Chondrocyte (in vitro differentiated cells): ENCODE measurements around the gene CKMT2. TPM values are rescaled to one million over a fixed set of nuclear protein-coding genes. Genes with fewer than 3 reads are reported as not detected.

Experiments used
- DNase-seq: peaks from one replicate; pipeline ENCODE4 v3.0.0; 2021; ENCODE audit warnings: mixed read lengths, low spot score
- H3K27ac Mint-ChIP-seq: one replicate; pipeline ENCODE4 v1.8.0; 2021; ENCODE audit warnings: mild to moderate bottlenecking, moderate library complexity, mixed read lengths; ENCODE audit not compliant: unreplicated experiment
- H3K27me3 Mint-ChIP-seq: 2 replicates; pipeline ENCODE4 v1.8.0; 2021; ENCODE audit warnings: low read depth, mixed read lengths
- H3K36me3 Mint-ChIP-seq: 2 replicates; pipeline ENCODE4 v1.8.0; 2021; ENCODE audit warnings: low read depth, mixed read lengths
- H3K4me1 Mint-ChIP-seq: 2 replicates; pipeline ENCODE4 v1.8.0; 2021; ENCODE audit warnings: low read depth, mild to moderate bottlenecking, mixed read lengths
- H3K4me3 Mint-ChIP-seq: one replicate; pipeline ENCODE4 v1.8.0; 2021; ENCODE audit warnings: mild to moderate bottlenecking, moderate library complexity, mixed read lengths; ENCODE audit not compliant: unreplicated experiment
- H3K9me3 Mint-ChIP-seq: 2 replicates; pipeline ENCODE4 v1.8.0; 2021; ENCODE audit warnings: low read depth, mixed read lengths
- total RNA-seq: library from RNA; stranded (reverse); gene quantifications from 3 replicates; pipeline ENCODE4 v1.2.1, GENCODE V29; 2021
- TF ChIP-seq, protein P1 (sequence below): fragments of 200-600 bp; sonication (generic); IDR thresholded peaks from 2 replicates; pipeline ENCODE4 v1.5.0; 2021; ENCODE audit warnings: antibody characterized with exemption, mild to moderate bottlenecking, moderate library complexity

Gene CKMT2
- total RNA-seq, 1 donor from 2014 or later, result not detected

DNA sequence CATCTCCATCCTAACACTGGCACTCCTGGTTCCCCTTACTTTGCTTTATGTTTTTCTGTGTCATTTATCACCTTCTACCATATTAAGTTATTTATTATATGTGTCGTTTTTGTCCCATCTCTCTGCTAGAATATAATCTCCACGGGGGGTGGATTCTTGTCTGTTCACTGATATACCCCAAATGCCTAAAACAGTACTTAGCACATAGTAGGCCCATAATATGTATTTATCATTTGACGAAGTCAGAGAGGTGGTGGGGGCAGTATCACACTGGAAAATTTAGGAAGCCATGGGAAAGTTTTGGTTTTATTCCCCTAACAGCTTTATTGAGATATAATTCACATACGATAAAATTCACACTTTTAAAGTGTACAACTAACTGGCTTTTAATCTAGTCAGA is 82.7 kb downstream of the CKMT2 start:
- H3K9me3 Mint-ChIP-seq, result no peaks in the 10 kb centered on the region
- no peak overlapping the region for H3K27ac Mint-ChIP-seq
- no peak overlapping the region for H3K4me3 Mint-ChIP-seq
- no peaks in the 10 kb centered on the region for H3K27me3 Mint-ChIP-seq
- DNase-seq, result no peak
- H3K4me1 Mint-ChIP-seq, result peaks cover 5% of the 10 kb centered on the region
- TF ChIP-seq, protein P1, sequence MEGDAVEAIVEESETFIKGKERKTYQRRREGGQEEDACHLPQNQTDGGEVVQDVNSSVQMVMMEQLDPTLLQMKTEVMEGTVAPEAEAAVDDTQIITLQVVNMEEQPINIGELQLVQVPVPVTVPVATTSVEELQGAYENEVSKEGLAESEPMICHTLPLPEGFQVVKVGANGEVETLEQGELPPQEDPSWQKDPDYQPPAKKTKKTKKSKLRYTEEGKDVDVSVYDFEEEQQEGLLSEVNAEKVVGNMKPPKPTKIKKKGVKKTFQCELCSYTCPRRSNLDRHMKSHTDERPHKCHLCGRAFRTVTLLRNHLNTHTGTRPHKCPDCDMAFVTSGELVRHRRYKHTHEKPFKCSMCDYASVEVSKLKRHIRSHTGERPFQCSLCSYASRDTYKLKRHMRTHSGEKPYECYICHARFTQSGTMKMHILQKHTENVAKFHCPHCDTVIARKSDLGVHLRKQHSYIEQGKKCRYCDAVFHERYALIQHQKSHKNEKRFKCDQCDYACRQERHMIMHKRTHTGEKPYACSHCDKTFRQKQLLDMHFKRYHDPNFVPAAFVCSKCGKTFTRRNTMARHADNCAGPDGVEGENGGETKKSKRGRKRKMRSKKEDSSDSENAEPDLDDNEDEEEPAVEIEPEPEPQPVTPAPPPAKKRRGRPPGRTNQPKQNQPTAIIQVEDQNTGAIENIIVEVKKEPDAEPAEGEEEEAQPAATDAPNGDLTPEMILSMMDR, result no peak
- H3K36me3 Mint-ChIP-seq, result peaks cover 29% of the 10 kb centered on the region

Other genes starting within 250 kb of the CKMT2 start
- 17.5 to 23.2 TPM (median 17.7 TPM) in 3 replicates for gene ZCCHC9, start 68.3 kb downstream of the CKMT2 start, total RNA-seq
- not detected in 3 replicates for gene ACOT12, start 160.8 kb downstream of the CKMT2 start, total RNA-seq